Stimulated activated naive B cell treated with anti-CD40 and anti-IgM and Interleukin-4, amounts not matched to agents 10 μg/mL and 1 μg/mL and 100 μg/mL, for 72 hours (primary cell): ENCODE measurements around the gene ST7.

Experiments
- ATAC-seq, 2 donors: fragments of 150-1000 bp; cut with Tn5 transposase; replicated peaks; 2 replicates each; pipeline ENCODE4 v1.10.0; 2021; ENCODE audit warnings: moderate library complexity in 1 of 2
- DNase-seq: peaks from one replicate; pipeline ENCODE4 v3.0.0; 2021
- H3K27ac Mint-ChIP-seq: one replicate; pipeline ENCODE4 v1.8.0; 2022; ENCODE audit warnings: mild to moderate bottlenecking, mixed read lengths
- H3K27me3 Mint-ChIP-seq, 2 donors: one replicate each; pipeline ENCODE4 v1.8.0; 2022; ENCODE audit warnings: mixed read lengths in 2 of 2
- H3K36me3 Mint-ChIP-seq, 2 donors: one replicate each; pipeline ENCODE4 v1.8.0; 2022; ENCODE audit warnings: mixed read lengths in 2 of 2, mild to moderate bottlenecking in 1 of 2
- H3K4me1 Mint-ChIP-seq, 2 donors: one replicate each; pipeline ENCODE4 v1.8.0; 2022; ENCODE audit warnings: mixed read lengths in 2 of 2, mild to moderate bottlenecking in 1 of 2
- H3K4me3 Mint-ChIP-seq, 2 donors: one replicate each; pipeline ENCODE4 v1.8.0; 2022; ENCODE audit warnings: mild to moderate bottlenecking in 2 of 2, mixed read lengths in 2 of 2, moderate library complexity in 1 of 2
- H3K9me3 Mint-ChIP-seq, 2 donors: one replicate each; pipeline ENCODE4 v1.8.0; 2022; ENCODE audit warnings: mixed read lengths in 2 of 2, mild to moderate bottlenecking in 1 of 2

The ST7 gene

GRCh38 chr7:117179701-117180100 lies 226.4 kb downstream of the ST7 start:
- H3K4me1 Mint-ChIP-seq = no peaks in the 10 kb centered on the region
- H3K9me3 Mint-ChIP-seq = peaks cover 0 to 1% of the 10 kb centered on the region in 2 donors
- DNase-seq (no peak), ATAC-seq (no peak)
- no peak overlapping the region for H3K27ac Mint-ChIP-seq
- peaks cover 0 to 3% of the 10 kb centered on the region in 2 donors for H3K36me3 Mint-ChIP-seq
- H3K4me3 Mint-ChIP-seq = no peak overlapping the region
- no peaks in the 10 kb centered on the region for H3K27me3 Mint-ChIP-seq

GRCh38 chr7:117183729-117184128 lies 230.4 kb downstream of the ST7 start:
- ATAC-seq (no peak), DNase-seq (no peak)
- peaks cover 0 to 1% of the 10 kb centered on the region in 2 donors for H3K9me3 Mint-ChIP-seq
- H3K4me1 Mint-ChIP-seq = no peaks in the 10 kb centered on the region
- H3K4me3 Mint-ChIP-seq = no peak overlapping the region
- H3K36me3 Mint-ChIP-seq = peaks cover 0 to 3% of the 10 kb centered on the region in 2 donors
- no peaks in the 10 kb centered on the region for H3K27me3 Mint-ChIP-seq
- no peak overlapping the region for H3K27ac Mint-ChIP-seq

DNA sequence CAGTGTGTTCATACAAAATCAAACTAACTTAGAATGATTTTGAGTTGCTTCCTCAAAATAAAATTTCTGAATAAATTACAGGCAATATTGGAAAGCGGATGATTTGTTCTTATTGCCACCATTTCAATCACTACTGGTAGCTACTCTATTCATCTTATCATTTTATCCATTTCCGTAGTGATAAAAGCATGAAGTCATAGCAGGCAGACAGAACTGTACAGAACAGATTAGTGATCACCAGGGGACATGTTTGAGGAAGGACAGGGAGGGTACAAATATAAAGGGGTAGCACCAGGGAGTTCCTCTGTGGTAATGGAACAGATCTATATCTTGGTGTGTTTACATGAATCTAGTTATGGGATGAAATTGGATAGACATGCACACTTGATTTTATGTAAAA lies 231.1 kb downstream of the ST7 start:
- H3K9me3 Mint-ChIP-seq = peaks cover 0 to 1% of the 10 kb centered on the region in 2 donors
- no peak overlapping the region for H3K27ac Mint-ChIP-seq
- H3K36me3 Mint-ChIP-seq = peaks cover 0 to 3% of the 10 kb centered on the region in 2 donors
- H3K4me3 Mint-ChIP-seq = no peak overlapping the region
- ATAC-seq (no peak), DNase-seq (no peak)
- no peaks in the 10 kb centered on the region for H3K4me1 Mint-ChIP-seq
- H3K27me3 Mint-ChIP-seq = no peaks in the 10 kb centered on the region

DNA sequence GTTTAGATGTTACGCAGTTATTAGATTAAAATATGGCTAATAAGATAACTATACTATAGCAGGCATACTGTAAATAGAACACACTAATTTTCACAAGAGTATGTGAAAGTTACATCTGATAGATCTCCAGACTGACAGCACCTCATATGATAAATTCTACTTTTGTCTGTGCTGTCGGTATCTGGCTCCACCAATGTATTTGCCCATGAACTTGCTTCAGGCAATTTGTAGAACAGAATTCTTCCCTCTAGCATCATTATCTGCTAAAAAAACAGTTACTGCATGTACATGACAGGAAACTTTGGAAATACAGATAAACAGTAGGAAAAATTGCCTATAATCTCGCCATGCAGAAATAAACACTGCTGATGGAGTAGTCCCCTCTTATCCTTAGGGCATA lies 231.8 kb downstream of the ST7 start:
- Mint-ChIP-seq H3K9me3 (peaks cover 0 to 1% of the 10 kb centered on the region in 2 donors), H3K4me3 (no peak overlapping the region), H3K27me3 (no peaks in the 10 kb centered on the region), H3K36me3 (peaks cover 0 to 3% of the 10 kb centered on the region in 2 donors), H3K27ac (no peak overlapping the region), H3K4me1 (no peaks in the 10 kb centered on the region)
- DNase-seq (no peak), ATAC-seq (no peak)

- DNase-seq (no peak), ATAC-seq (no peak)
- Mint-ChIP-seq H3K4me1 (no peaks in the 10 kb centered on the region), H3K27me3 (no peaks in the 10 kb centered on the region), H3K4me3 (no peak overlapping the region), H3K27ac (no peak overlapping the region), H3K9me3 (peaks cover 0 to 1% of the 10 kb centered on the region in 2 donors), H3K36me3 (peaks cover 0 to 3% of the 10 kb centered on the region in 2 donors)
Observed at GRCh38 chr7:117186218-117187010, 233.1 kb downstream of the ST7 start.

DNA sequence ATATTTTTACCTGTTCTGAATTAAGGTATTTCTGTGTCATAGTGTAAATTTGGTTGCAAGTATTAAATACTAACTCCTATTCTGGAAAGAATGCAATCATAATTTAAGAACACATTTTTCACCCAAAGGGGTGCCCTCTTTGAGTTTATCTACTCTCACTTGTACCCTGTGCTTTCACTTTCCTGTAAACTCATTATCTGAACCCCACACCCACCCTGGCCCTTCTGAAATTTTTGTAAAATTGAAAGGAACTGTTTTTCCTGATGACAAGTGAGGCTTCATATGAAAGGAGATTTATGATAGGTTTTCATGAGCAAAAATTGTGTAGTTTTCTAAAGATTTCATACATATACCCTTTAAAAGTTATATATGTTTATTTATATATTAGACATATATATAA lies 235.1 kb downstream of the ST7 start:
- no peak for DNase-seq

DNA sequence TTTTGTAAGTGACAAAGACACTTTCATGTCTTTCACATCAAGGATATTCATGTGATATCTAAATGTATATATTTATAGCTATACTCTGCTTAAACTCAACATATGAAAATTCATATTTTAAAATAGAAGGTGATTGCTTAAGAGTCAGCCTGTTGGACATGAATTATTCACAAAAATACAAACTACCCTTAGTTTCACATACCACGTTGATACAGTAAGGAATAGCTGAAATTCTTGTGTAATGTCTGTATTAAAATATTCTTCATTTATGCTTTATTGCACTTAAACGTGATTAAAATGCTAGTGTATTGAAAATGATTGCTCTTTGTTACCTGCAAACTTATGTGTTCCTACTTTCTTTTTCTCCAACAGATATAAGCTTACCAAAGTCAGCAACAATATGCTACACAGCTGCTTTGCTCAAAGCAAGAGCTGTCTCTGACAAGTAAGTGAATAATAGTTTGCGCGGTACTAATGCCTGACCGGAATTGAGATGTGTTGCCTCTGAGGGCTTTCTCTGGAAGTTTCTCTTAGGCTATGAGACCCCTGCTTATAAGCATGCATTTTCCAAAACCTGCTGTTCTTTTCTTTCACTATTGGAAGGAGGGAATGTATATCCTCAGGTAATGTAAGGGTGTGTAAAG lies 235.8 kb downstream of the ST7 start:
- no peak overlapping the region for H3K4me3 Mint-ChIP-seq
- no peaks in the 10 kb centered on the region for H3K9me3 Mint-ChIP-seq
- no peaks in the 10 kb centered on the region for H3K4me1 Mint-ChIP-seq
- H3K27ac Mint-ChIP-seq = no peak overlapping the region
- no peaks in the 10 kb centered on the region for H3K36me3 Mint-ChIP-seq
- no peaks in the 10 kb centered on the region for H3K27me3 Mint-ChIP-seq
- no peak for ATAC-seq
- no peak for DNase-seq

More for the DNA sequence above, 235.1 kb downstream of the ST7 start:
- H3K4me3 Mint-ChIP-seq = no peak overlapping the region
- no peak for ATAC-seq
- no peak overlapping the region for H3K27ac Mint-ChIP-seq
- H3K9me3 Mint-ChIP-seq = peaks cover 0 to 1% of the 10 kb centered on the region in 2 donors
- H3K4me1 Mint-ChIP-seq = no peaks in the 10 kb centered on the region
- H3K27me3 Mint-ChIP-seq = no peaks in the 10 kb centered on the region
- peaks cover 0 to 3% of the 10 kb centered on the region in 2 donors for H3K36me3 Mint-ChIP-seq

- H3K27ac Mint-ChIP-seq = peak overlapping the region; percentile 3
- ATAC-seq (no peak), DNase-seq (no peak)
- no peaks in the 10 kb centered on the region for H3K36me3 Mint-ChIP-seq
- H3K9me3 Mint-ChIP-seq = peaks cover 0 to under 1% of the 10 kb centered on the region in 2 donors
- no peaks in the 10 kb centered on the region for H3K4me1 Mint-ChIP-seq
- no peaks in the 10 kb centered on the region for H3K27me3 Mint-ChIP-seq
- no peak overlapping the region for H3K4me3 Mint-ChIP-seq
Observed at GRCh38 chr7:117190104-117190503, 236.8 kb downstream of the ST7 start.

DNA sequence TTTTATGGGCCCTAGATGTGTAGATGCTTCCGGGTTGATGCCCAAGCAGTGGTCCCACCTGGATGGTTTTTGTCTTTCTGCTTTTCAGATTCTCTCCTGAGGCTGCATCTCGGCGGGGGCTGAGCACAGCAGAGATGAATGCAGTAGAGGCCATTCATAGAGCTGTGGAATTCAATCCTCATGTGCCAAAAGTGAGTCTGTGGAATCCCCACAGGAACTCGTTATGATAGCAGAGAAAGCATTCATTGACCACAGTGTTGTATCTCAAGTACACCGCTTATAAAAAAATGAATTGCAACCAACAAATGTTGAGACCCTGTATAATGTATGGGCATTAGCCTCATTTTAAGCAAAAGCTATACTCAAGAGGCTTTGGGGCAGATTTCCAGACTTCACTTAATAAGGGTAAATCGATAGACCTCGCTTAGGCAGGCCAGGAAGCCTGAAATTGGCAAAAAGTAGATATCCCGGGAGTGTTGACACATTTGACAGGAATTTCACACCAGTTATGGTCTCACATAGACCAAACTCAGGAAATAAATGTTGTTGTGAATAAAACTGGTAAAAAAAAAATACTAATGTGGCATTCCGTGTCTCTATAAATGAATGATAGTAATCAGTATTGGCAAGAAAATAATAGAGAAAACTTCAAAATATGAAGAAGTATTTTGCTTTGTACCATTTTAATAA lies 237.6 kb downstream of the ST7 start:
- no peaks in the 10 kb centered on the region for H3K27me3 Mint-ChIP-seq
- H3K4me1 Mint-ChIP-seq = peaks cover 0 to 2% of the 10 kb centered on the region in 2 donors
- no peak overlapping the region for H3K27ac Mint-ChIP-seq
- ATAC-seq = no peak
- H3K9me3 Mint-ChIP-seq = peaks cover 4 to 6% of the 10 kb centered on the region in 2 donors
- no peak overlapping the region for H3K4me3 Mint-ChIP-seq
- DNase-seq = no peak
- H3K36me3 Mint-ChIP-seq = no peaks in the 10 kb centered on the region

- Mint-ChIP-seq H3K4me3 (no peak overlapping the region), H3K9me3 (peaks cover 4 to 8% of the 10 kb centered on the region in 2 donors), H3K27me3 (no peaks in the 10 kb centered on the region), H3K36me3 (no peaks in the 10 kb centered on the region), H3K4me1 (peaks cover 0 to 2% of the 10 kb centered on the region in 2 donors), H3K27ac (no peak overlapping the region)
- no peak for ATAC-seq
- no peak for DNase-seq
Observed at GRCh38 chr7:117192108-117192507, 238.8 kb downstream of the ST7 start.

DNA sequence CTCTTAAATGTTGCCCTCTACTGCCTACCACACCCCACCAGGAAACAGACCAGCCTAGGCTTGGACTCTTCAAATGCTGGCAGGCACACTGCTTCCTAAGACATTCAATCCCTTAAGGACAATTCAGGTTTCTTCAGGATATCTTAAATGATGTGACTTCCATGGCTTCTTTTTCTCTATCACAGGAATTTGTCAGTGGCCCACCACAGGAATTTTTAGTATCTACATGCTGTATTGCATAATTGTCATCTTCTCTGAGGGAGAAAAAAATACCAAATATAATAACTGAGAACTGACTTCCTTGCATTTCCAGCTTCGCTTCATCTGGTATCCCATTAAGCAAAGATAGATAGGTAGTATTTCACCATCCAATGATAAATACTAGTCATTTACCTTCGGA lies 240.3 kb downstream of the ST7 start:
- DNase-seq = no peak
- Mint-ChIP-seq H3K36me3 (peaks cover 0 to 2% of the 10 kb centered on the region in 2 donors), H3K4me1 (peaks cover 0 to 2% of the 10 kb centered on the region in 2 donors), H3K9me3 (peaks cover 4 to 8% of the 10 kb centered on the region in 2 donors), H3K27ac (no peak overlapping the region), H3K4me3 (no peak overlapping the region), H3K27me3 (no peaks in the 10 kb centered on the region)
- ATAC-seq = no peak

GRCh38 chr7:117194445-117194844 lies 241.1 kb downstream of the ST7 start:
- peaks cover 4 to 8% of the 10 kb centered on the region in 2 donors for H3K9me3 Mint-ChIP-seq
- H3K27me3 Mint-ChIP-seq = no peaks in the 10 kb centered on the region

GRCh38 chr7:117195361-117196029 lies 242.2 kb downstream of the ST7 start:
- peaks cover 0 to 3% of the 10 kb centered on the region in 2 donors for H3K36me3 Mint-ChIP-seq
- peaks cover 0 to 2% of the 10 kb centered on the region in 2 donors for H3K4me1 Mint-ChIP-seq
- no peak overlapping the region for H3K27ac Mint-ChIP-seq
- no peaks in the 10 kb centered on the region for H3K27me3 Mint-ChIP-seq
- no peak overlapping the region for H3K4me3 Mint-ChIP-seq
- peaks cover 4 to 8% of the 10 kb centered on the region in 2 donors for H3K9me3 Mint-ChIP-seq
- peak; percentile 31 to 61 for ATAC-seq
- no peak for DNase-seq

More at GRCh38 chr7:117194445-117194844, 241.1 kb downstream of the ST7 start:
- Mint-ChIP-seq H3K36me3 (peaks cover 0 to 3% of the 10 kb centered on the region in 2 donors), H3K4me3 (no peak overlapping the region), H3K4me1 (peaks cover 0 to 2% of the 10 kb centered on the region in 2 donors), H3K27ac (no peak overlapping the region)
- ATAC-seq (no peak), DNase-seq (no peak)

DNA sequence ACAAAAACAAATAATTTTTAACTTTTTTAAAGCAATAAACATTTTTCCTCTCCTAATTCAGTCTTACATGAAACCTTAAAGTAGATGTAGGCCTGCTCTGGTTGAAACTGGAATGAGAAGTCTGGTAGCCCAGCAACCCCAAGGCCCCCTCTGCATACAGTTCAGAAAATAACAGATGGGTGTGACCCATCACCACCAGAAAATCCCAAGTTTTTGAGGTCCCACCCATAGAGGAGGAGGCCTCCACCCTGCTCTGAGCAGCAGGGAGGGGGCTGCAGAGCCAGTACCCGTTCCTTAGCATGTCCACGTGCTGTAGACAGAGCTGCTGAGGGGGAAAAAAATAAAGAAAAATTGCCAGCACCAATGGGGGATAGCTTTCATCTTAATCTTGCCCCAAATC lies 246.8 kb downstream of the ST7 start:
- H3K27me3 Mint-ChIP-seq = no peaks in the 10 kb centered on the region

More for the DNA sequence above, 246.8 kb downstream of the ST7 start:
- H3K9me3 Mint-ChIP-seq = peaks cover 3 to 8% of the 10 kb centered on the region in 2 donors
- H3K27ac Mint-ChIP-seq = no peak overlapping the region
- DNase-seq (no peak), ATAC-seq (no peak)
- peaks cover 0 to 2% of the 10 kb centered on the region in 2 donors for H3K4me1 Mint-ChIP-seq
- H3K36me3 Mint-ChIP-seq = peaks cover 0 to 3% of the 10 kb centered on the region in 2 donors
- no peak overlapping the region for H3K4me3 Mint-ChIP-seq
